Nephron progenitor cell (in vitro differentiated cells): ENCODE results near the gene NR2F2.

Experiments
- DNase-seq: peaks from one replicate; pipeline ENCODE4 v3.0.0; 2021
- H3K27ac Mint-ChIP-seq: 2 replicates; pipeline ENCODE4 v1.8.0; 2021; ENCODE audit warnings: mild to moderate bottlenecking, moderate library complexity, mixed read lengths
- H3K27me3 Mint-ChIP-seq: 2 replicates; pipeline ENCODE4 v1.8.0; 2021; ENCODE audit warnings: mild to moderate bottlenecking, low read depth, mixed read lengths; ENCODE audit not compliant: poor library complexity
- H3K36me3 Mint-ChIP-seq: 2 replicates; pipeline ENCODE4 v1.8.0; 2021; ENCODE audit warnings: low read depth, mixed read lengths
- H3K4me1 Mint-ChIP-seq: 2 replicates; pipeline ENCODE4 v1.8.0; 2021; ENCODE audit warnings: mixed read lengths
- H3K4me3 Mint-ChIP-seq: 2 replicates; pipeline ENCODE4 v1.8.0; 2021; ENCODE audit warnings: mild to moderate bottlenecking, moderate library complexity, mixed read lengths
- H3K9me3 Mint-ChIP-seq: 2 replicates; pipeline ENCODE4 v1.8.0; 2021; ENCODE audit warnings: mild to moderate bottlenecking, moderate library complexity, mixed read lengths
- TF ChIP-seq, protein P1 (sequence below): fragments of 200-600 bp; sonication (generic); IDR thresholded peaks from 2 replicates; pipeline ENCODE4 v1.5.0; 2021; ENCODE audit warnings: antibody characterized with exemption

NR2F2 gene

DNA sequence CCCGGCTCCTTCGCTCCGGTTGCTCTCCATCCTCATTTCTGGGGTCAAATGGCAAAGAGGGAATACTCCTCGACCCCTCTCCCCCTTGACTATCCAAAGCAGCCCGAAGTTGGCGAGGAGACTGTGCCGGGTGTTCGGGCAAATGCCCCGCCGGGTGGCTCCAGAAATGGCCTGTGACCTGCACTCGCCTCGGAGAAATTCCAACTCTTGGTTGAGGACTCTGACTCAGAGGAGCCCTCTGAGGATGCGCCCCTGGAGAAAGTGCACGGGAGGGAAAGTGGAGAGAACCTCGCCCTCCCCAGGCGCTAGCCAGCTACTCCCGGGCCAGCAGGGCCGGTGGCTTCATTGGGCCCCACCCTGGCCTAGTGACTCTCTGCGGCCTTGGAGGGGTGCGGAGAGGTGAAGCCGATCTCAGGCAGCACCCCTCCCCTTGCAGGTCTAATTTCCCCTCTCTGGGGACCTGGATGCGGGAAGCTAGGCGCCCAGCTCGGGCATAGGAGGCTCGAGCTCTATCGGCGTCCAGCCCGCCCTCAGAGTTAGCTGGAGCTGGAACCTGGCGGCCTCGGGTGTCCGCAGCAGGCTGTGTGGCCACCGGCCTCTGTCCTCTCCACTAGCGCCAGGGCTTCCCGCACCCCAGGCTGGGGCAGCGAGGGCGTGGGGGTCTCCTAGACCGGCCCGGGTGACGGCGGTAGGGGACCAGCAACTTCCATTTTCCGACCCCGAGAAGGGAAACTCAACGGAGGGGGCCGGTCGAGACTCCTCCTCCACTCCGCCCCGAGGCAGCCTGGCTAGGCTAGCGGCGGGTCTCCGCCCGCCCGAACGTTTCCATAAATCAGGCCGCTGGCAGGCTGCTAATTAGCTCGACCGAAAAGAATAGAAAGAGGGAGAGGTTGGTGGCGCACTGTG, 29.4 kb downstream of the NR2F2 start:
- Mint-ChIP-seq H3K4me1 (peaks cover 64% of the 10 kb centered on the region), H3K27me3 (peaks cover 73% of the 10 kb centered on the region), H3K9me3 (no peaks in the 10 kb centered on the region), H3K36me3 (no peaks in the 10 kb centered on the region), H3K27ac (no peak overlapping the region), H3K4me3 (no peak overlapping the region)
- TF ChIP-seq, protein P1, sequence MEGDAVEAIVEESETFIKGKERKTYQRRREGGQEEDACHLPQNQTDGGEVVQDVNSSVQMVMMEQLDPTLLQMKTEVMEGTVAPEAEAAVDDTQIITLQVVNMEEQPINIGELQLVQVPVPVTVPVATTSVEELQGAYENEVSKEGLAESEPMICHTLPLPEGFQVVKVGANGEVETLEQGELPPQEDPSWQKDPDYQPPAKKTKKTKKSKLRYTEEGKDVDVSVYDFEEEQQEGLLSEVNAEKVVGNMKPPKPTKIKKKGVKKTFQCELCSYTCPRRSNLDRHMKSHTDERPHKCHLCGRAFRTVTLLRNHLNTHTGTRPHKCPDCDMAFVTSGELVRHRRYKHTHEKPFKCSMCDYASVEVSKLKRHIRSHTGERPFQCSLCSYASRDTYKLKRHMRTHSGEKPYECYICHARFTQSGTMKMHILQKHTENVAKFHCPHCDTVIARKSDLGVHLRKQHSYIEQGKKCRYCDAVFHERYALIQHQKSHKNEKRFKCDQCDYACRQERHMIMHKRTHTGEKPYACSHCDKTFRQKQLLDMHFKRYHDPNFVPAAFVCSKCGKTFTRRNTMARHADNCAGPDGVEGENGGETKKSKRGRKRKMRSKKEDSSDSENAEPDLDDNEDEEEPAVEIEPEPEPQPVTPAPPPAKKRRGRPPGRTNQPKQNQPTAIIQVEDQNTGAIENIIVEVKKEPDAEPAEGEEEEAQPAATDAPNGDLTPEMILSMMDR: no peak
- peak; percentile 79 for DNase-seq

DNA sequence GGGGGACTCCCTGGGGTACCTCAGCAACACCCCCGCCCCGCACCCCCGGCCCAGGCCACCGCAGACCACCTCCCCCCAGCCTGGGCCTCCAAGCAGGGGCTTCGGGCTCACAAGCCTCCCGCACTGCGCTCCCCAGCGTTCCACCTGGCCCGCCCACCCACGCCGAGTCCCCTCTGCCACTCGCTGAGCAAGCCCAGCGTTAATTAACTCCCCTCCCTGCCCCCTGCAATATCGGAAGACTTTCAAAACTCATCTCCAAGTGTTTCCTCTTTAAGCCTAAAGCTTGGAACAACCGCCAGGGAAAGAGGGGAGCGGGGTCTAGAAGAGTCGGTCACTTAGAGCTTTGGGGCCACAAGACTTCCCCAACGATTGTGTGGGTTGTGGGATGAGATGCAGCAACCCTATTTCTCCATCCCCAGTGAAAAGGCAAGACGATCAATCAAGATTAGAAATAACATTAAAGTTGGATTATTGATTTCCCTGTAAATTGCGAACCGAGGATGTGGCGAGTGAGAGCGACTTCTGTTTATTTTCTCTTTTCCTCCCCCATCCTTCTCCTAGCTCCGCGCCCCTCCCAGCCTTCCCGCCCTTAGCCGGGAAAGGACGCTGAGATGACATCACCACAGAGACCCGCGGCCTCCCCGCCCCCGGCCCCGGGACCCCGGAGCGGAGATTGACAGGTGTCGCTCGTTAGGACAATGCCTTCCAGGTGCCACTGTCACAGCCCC, 30.2 kb downstream of the NR2F2 start:
- Mint-ChIP-seq H3K27me3 (peaks cover 82% of the 10 kb centered on the region), H3K4me1 (peaks cover 68% of the 10 kb centered on the region), H3K36me3 (no peaks in the 10 kb centered on the region), H3K4me3 (peak overlapping the region; percentile 77), H3K9me3 (no peaks in the 10 kb centered on the region), H3K27ac (no peak overlapping the region)
- peak; percentile 60 for DNase-seq
- TF ChIP-seq, protein P1: no peak

DNA sequence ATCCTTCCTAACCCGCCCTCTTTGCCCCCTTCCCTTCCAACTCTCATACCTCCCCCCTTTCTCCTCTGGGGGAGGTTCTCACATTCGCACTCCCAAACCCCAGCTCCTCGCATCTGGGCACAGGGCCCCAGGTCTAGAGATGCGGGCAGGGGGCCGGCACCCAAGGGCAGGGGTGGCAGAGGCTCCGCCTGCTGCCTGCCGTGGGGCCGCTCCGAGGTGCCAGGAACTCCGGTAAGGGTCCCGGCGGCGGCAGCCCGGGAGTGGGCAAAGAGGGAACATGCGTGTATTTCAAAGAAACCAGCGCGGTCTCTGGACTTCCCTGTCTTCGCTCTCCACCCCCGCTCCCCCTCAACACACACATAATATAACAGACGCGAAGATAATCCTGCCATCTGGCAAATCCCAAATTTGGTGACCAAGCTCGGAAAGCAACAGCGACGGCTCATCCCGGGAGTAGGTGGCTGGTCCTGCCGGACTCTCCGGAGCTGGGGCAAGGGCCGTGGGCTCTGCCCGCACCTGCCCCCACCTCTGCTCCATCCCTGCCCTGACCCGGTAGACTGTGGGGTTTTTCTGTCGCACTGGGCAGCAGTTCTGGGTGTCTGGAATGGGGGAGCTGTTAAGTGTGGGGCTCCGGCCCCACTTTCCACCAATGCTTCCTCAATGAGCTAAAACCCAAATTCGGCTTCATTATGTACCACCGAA, 31.0 kb downstream of the NR2F2 start:
- TF ChIP-seq, protein P1: no peak
- Mint-ChIP-seq H3K27ac (no peak overlapping the region), H3K27me3 (peaks cover 89% of the 10 kb centered on the region), H3K36me3 (no peaks in the 10 kb centered on the region), H3K4me1 (peaks cover 75% of the 10 kb centered on the region), H3K9me3 (no peaks in the 10 kb centered on the region), H3K4me3 (peak overlapping the region; percentile 77)
- no peak for DNase-seq

DNA sequence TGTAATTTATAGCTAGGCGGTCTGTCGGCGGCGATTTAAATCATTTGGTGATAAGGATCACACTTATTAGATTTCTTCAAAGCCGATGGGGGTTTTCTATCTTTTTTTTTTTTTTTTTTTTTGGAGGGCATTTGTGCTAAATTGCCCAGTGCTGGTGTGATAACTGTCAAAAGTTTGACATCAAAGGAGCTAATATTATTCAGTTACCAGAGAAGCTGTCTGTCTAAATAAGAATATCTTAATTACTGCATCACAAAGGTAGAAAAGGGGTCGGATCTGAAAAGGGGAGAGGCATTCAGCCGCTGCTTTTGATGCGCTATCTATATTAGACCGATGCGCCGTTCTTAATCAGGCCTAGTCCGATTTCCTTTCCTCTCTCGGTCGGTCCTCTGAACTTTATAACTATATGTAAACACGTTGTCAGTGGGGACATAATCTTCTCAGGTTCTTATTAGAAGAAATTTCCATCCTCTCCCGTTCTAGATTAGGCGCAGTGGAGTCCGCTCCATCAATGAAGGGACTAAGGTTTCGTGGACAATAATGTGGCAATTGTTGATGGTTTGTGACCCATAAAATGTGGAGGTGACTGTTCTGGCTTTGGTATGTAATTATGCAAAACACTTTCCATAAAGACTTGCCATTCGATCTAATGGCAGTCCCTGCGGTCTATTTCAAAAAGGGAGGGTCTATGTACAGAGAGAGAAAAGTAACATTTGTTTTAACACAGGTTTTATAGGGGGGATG, 31.7 kb downstream of the NR2F2 start:
- TF ChIP-seq, protein P1: no peak
- Mint-ChIP-seq H3K27me3 (peaks cover 96% of the 10 kb centered on the region), H3K9me3 (no peaks in the 10 kb centered on the region), H3K4me1 (peaks cover 79% of the 10 kb centered on the region), H3K36me3 (no peaks in the 10 kb centered on the region), H3K27ac (no peak overlapping the region), H3K4me3 (peak overlapping the region; percentile 77)
- DNase-seq: no peak

DNA sequence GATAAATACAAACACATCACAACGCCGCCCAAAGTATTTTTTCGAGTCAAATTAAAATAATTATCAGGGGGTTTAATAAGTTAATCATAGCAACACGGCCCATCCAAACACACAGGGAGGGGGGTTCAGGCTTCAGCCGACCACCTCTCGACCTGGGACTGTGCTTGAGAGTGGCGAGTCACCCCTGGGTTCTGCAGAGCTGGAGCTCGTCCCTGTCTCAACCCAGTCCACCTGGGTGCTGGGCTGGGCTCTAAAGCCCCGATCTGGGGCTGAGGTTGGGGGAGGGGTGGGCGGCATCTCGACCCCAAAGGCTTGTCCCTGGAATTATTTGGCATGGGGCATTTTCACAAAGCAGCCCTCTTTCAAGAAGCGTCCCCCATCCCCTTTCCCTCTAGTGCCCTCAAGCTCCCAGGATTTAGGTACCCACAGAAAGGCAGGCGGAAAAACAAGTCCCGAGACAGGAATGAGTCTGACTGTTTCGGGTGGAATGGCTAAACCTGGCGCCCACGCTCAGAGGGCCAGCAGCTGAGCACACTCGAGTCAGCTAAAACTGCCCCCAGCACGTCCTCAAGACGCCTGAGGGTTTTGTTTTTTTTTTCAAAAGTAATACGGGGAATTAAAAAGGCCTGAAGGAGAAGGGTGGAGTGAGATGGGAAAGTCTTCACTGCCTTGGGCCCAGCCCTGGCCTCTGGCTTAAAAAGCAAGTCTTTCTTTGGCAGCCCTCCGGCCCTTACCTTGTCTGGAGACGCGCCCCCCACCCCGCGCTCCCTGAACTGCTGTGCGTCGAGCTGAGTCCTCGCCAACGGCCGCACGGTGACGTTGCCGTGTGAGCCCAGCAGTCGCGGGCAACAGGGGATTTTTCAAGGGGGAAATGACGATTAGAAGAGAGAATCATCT, 32.5 kb downstream of the NR2F2 start:
- DNase-seq: peak; percentile 64
- peaks cover 97% of the 10 kb centered on the region for H3K27me3 Mint-ChIP-seq
- H3K9me3 Mint-ChIP-seq: no peaks in the 10 kb centered on the region
- H3K36me3 Mint-ChIP-seq: no peaks in the 10 kb centered on the region
- H3K4me1 Mint-ChIP-seq: peaks cover 79% of the 10 kb centered on the region
- H3K4me3 Mint-ChIP-seq: peak overlapping the region; percentile 77
- TF ChIP-seq, protein P1: no peak
- no peak overlapping the region for H3K27ac Mint-ChIP-seq
